A549 treated with ZK216348 at 1 μM for 4 hours (cell line): ENCODE measurements around the gene AGBL5. TPM values are rescaled to one million over a fixed set of nuclear protein-coding genes. Genes with fewer than 3 reads are reported as not detected.

Source experiments
- total RNA-seq: library from RNA; stranded (reverse); fragments of 200-300 nt; extraction: Qiagen RNA extraction; gene quantifications from 5 replicates; pipeline ENCODE4 v1.2.3, GENCODE V29; 2022; ENCODE audit warnings: low read depth

AGBL5 gene
- total RNA-seq: 23.4 to 35.7 TPM (median 31.9 TPM) in 5 replicates

GRCh38 chr2:27050996-27051901 is at the start of gene AGBL5:
Gene AGBL5 (plus strand): TSS chr2:27051668. CDS start chr2:27052959, 1,291 bp downstream.

GRCh38 chr2:27032495-27033252 is 18.8 kb upstream of the AGBL5 start, which contains the start of gene TMEM214:
Gene TMEM214 (plus strand): TSS chr2:27032965. CDS start chr2:27033016, 51 bp downstream.

GRCh38 chr2:27071277-27071989 is 20.0 kb downstream of the AGBL5 start, which contains the start of gene OST4:
Gene OST4 (minus strand): TSS chr2:27071654.

GRCh38 chr2:27078267-27079194 is 27.1 kb downstream of the AGBL5 start, which contains the start of gene EMILIN1:
Gene EMILIN1 (plus strand): TSS chr2:27078615. CDS start chr2:27079066, 451 bp downstream.

GRCh38 chr2:27086724-27087593 is 35.5 kb downstream of the AGBL5 start, which contains the start of gene KHK:
Gene KHK (plus strand): TSS chr2:27086772. CDS start chr2:27087260, 488 bp downstream.

DNA sequence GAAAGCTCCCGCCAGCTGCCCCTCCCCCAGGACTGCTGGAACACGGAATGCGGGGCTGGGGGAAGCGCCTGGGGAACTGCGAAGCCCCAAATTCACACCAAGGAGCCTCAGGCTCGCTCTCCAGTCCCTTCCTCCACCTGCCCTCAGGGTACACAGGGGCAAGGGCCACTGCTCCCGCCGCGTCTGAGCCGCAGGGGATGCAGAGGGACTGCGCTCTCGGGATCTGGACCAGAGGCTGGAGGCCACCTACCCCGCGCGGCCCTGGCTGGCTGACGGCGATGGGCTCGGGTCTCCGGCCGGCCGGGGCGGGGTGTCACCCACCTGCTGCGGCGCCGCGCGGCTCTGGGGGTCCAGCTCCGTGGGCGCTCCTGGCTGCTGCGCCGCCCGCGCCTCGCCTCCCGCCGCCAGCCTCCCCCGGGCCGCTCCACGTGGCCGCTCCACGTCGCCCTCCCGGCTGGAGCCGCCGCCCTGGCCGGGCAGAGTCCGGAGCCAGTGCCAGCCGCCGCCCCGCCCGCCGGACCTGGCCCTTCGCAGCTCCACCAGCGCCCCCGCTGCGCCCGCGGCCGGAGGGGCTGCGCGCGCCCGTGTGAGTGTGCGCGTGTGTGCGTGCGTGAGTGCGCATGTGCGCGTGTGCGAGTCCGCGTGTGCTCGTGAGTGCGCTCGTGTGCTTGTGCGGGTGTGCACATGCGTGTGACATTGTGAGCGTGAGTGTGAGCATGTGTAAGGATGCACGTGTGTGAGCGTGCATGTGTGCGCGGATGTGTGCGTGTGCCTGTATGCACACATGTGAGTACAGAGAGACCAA is 67.3 kb downstream of the AGBL5 start, which contains the start of gene CGREF1:
CGREF1 (minus strand) TSS at position 604 of the 805 bp plus-strand sequence. CDS start 14,762 bp downstream, outside the sequence.

Other genes with a start within 250 kb of the AGBL5 start
- gene DPYSL5, start 203.5 kb upstream of the AGBL5 start, total RNA-seq: 3.1 to 7.5 TPM (median 4.4 TPM) in 5 replicates
- gene MAPRE3, start 81.0 kb upstream of the AGBL5 start, total RNA-seq: 9.2 to 13.6 TPM (median 12.7 TPM) in 5 replicates
- 46.6 to 74.4 TPM (median 72.8 TPM) in 5 replicates for gene TMEM214, start 18.7 kb upstream of the AGBL5 start, total RNA-seq
- gene OST4, start 20.0 kb downstream of the AGBL5 start, total RNA-seq: 550 to 647 TPM (median 575 TPM) in 5 replicates
- 0.34 to 0.64 TPM (median 0.43 TPM) in 5 replicates for gene EMILIN1, start 26.9 kb downstream of the AGBL5 start, total RNA-seq
- 7.5 to 10.4 TPM (median 9.1 TPM) in 5 replicates for gene KHK, start 35.1 kb downstream of the AGBL5 start, total RNA-seq
- gene CGREF1, start 67.5 kb downstream of the AGBL5 start, total RNA-seq: 5.3 to 8.5 TPM (median 7.8 TPM) in 5 replicates
- 0.87 to 2.4 TPM (median 1.3 TPM) in 5 replicates for gene ABHD1, start 72.1 kb downstream of the AGBL5 start, total RNA-seq
- gene PREB, start 83.0 kb downstream of the AGBL5 start, total RNA-seq: 38.6 to 67.3 TPM (median 64.4 TPM) in 5 replicates
- not detected in 5 replicates for gene PRR30, start 87.7 kb downstream of the AGBL5 start, total RNA-seq
- not detected in 5 replicates for gene TCF23, start 97.3 kb downstream of the AGBL5 start, total RNA-seq
- gene ATRAID, start 160.4 kb downstream of the AGBL5 start, total RNA-seq: 204 to 216 TPM (median 209 TPM) in 5 replicates
- 52.3 to 74.6 TPM (median 73.0 TPM) in 5 replicates for gene SLC5A6, start 160.6 kb downstream of the AGBL5 start, total RNA-seq
- 38.9 to 70.4 TPM (median 69.8 TPM) in 5 replicates for gene CAD, start 165.7 kb downstream of the AGBL5 start, total RNA-seq
- 1.9 to 4.2 TPM (median 3.6 TPM) in 5 replicates for gene SLC30A3, start 211.4 kb downstream of the AGBL5 start, total RNA-seq
- not detected in 5 replicates for gene DNAJC5G, start 223.8 kb downstream of the AGBL5 start, total RNA-seq
- gene TRIM54, start 230.8 kb downstream of the AGBL5 start, total RNA-seq: 0.40 to 0.73 TPM (median 0.57 TPM) in 5 replicates